NOMO-1 treated with dmso at 0.1 percent for 144 hours (cell line): ENCODE data around the gene MPRIP.
"Not testable (repeated sequence)": the region's sequence is repeated elsewhere in the genome, so short reads cannot be mapped to it uniquely, and the experiment has no call there.

Experiments
- DNase-seq: peaks from one replicate; lab custom pipeline; 2025; ENCODE audit not compliant: unreplicated experiment; lab: John Stamatoyannopoulos, UW

MPRIP gene

GRCh38 chr17:17011043-17011907, 31.0 kb upstream of the MPRIP start:
- DNase-seq, result peak; percentile 6

- not testable (repeated sequence) for DNase-seq
Observed at GRCh38 chr17:17013828-17014747, 28.2 kb upstream of the MPRIP start.

- not testable (repeated sequence) for DNase-seq
Observed at GRCh38 chr17:17014748-17015124, 27.5 kb upstream of the MPRIP start.

GRCh38 chr17:17015230-17015629, 27.0 kb upstream of the MPRIP start:
- no peak for DNase-seq

GRCh38 chr17:17016199-17017197, 25.8 kb upstream of the MPRIP start:
- DNase-seq, result peak; percentile 54

GRCh38 chr17:17017343-17018014, 24.8 kb upstream of the MPRIP start:
- DNase-seq, result no peak

GRCh38 chr17:17018021-17018441, 24.2 kb upstream of the MPRIP start:
- DNase-seq, result no peak

- DNase-seq, result no peak
Observed at GRCh38 chr17:17018612-17019429, 23.4 kb upstream of the MPRIP start.

- no peak for DNase-seq
Observed at GRCh38 chr17:17019430-17019762, 22.9 kb upstream of the MPRIP start.

- no peak for DNase-seq
Observed at GRCh38 chr17:17019891-17020456, 22.3 kb upstream of the MPRIP start.

- no peak for DNase-seq
Observed at GRCh38 chr17:17020821-17021193, 21.4 kb upstream of the MPRIP start.

GRCh38 chr17:17021194-17021863, 20.9 kb upstream of the MPRIP start:
- no peak for DNase-seq

- no peak for DNase-seq
Observed at GRCh38 chr17:17022011-17022410, 20.2 kb upstream of the MPRIP start.

- no peak for DNase-seq
Observed at GRCh38 chr17:17022456-17022855, 19.8 kb upstream of the MPRIP start.

- DNase-seq, result no peak
Observed at GRCh38 chr17:17024778-17025300, 17.4 kb upstream of the MPRIP start.

- no peak for DNase-seq
Observed at GRCh38 chr17:17025621-17026020, 16.6 kb upstream of the MPRIP start.

- DNase-seq, result no peak
Observed at GRCh38 chr17:17026163-17026562, 16.1 kb upstream of the MPRIP start.

- no peak for DNase-seq
Observed at GRCh38 chr17:17027442-17028058, 14.7 kb upstream of the MPRIP start.
